Hematopoietic multipotent progenitor cell (in vitro differentiated cells): ENCODE measurements around the gene GLYATL2. TPM values are rescaled to one million over a fixed set of nuclear protein-coding genes. Genes with fewer than 3 reads are reported as not detected.

Experiments used
- DNase-seq, 3 donors: peaks; one replicate each; pipeline ENCODE4 v3.0.0-alpha.2; 2011 to 2015; ENCODE audit warnings: low read depth in 2 of 3, low spot score in 2 of 3
- total RNA-seq: library from RNA; depleted of rRNA; stranded (reverse); fragments of >200 nt; gene quantifications from one replicate; pipeline ENCODE4 v1.2.3, GENCODE V29; 2012

GLYATL2 gene
- total RNA-seq = not detected

DNA sequence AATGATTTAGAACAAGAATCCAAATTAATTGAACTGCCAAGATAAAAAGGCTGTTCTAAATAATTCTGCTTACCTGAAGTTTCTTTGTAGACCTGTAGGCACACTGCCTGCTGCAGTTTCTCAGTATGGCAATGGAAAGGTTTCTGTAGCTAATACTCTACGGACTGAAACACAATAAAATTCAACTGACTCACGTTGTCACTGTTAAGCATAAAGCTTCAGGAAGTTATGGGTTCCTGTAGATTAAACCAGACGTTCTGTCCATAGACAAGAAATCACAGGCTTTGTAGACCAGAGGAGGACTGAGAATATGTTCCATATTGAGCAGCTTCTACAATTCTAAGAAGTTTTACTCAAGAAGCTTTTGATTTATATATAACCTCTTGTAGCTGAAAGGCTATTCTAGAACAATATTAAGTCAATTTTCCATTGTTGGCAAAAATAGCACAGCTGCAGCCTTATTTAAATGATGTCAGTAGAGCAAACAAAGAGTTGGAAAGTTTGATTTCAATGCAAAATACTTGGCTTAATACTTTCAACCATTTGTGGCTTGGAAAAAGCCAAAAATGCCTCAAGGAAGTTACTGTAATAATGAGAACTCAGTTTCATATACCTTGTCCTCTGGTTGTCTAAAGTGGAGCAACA lies at the start of gene GLYATL2:
Gene GLYATL2 (minus strand): TSS at position 344 of the 645 bp plus-strand sequence. CDS start 5,092 bp downstream, outside the sequence.
- peak in 2 of 3 donors; percentile 41 to 83 for DNase-seq

- DNase-seq = no peak
These were observed 49.4 kb upstream of the GLYATL2 start for GRCh38 chr11:58893899-58894298.

DNA sequence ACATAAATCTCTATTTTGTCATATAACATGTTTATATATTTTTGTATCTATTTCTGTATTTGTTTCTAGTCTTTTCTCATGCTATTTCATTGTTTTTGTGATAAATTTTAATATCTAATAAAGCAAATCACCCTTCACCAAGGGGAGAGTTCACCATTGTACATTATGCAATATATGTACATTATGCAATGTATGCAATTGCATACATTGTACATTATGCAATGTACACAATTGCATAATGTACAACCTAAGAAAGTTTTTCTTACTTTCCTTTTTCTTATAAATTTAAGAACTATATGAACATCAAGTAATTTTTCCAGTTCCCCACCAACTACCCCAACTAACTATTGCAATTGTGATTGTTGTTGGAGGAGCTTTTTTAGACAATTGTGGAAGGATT lies 44.1 kb upstream of the GLYATL2 start:
- DNase-seq = no peak

GRCh38 chr11:58887452-58887851 lies 42.9 kb upstream of the GLYATL2 start:
- DNase-seq = no peak

DNA sequence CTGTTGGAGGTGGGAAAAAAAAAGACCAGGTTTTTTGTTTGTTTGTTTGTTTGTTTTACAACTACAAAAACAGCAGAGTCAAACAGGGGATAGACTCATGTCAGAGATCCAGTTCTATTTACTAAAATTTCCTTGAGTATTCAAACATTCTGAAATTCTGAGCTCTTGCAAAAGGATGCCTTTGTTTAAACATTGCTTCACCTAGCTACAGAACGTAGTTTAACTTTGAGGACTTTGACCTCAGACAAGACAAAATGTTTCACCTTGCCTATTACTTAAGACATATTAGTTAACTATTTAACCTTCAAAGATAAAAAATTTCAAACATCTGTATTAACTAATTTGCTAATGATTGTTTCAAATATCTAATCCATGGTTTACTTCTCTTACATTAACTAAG lies 36.1 kb upstream of the GLYATL2 start:
- no peak for DNase-seq

- no peak for DNase-seq
These were observed 35.7 kb upstream of the GLYATL2 start for GRCh38 chr11:58880166-58880565.

DNA sequence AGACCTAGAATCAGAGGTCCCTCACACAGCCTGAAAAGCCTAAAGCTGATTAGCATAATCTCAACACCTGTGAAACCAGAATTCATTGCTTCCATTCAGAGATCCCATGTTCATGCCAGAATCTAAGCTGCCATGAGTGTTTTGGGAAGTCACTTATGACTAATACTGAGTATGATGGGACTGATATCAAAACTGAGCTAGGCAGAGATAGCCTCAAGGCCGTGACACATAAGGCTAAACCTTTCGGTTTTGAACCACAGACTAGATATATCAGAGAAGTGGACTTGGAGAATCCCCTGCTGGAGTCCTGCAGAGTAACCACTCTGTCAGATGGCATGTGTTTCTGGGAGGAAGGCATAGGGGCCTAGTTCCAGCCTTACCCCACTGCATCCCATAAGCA lies 23.1 kb upstream of the GLYATL2 start:
- DNase-seq = no peak

GRCh38 chr11:58866788-58867187 lies 22.3 kb upstream of the GLYATL2 start:
- no peak for DNase-seq

- DNase-seq = no peak
These were observed 19.8 kb upstream of the GLYATL2 start for GRCh38 chr11:58864335-58864734.

GRCh38 chr11:58863697-58864096 lies 19.2 kb upstream of the GLYATL2 start:
- DNase-seq = no peak

DNA sequence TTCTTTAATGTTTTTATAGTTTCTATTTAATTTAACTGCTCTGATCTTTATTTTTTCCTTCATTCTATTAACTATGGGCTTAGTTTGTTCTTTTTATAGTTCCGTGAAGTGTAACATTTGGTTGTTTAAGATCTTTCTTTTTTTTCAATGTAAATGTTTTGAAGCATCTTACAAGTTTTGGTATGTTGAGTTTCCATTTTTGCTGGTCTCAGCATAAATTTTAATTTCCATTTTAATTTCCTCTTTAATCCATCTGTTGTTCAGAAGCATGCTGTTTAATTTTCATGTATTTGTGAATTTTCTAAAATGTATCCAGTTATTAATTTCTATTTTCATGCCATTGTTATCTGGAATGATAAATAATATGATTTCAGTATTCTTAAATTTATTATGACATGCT lies 17.0 kb upstream of the GLYATL2 start:
- no peak for DNase-seq

GRCh38 chr11:58856806-58857205 lies 12.3 kb upstream of the GLYATL2 start:
- no peak for DNase-seq

GRCh38 chr11:58845386-58845785 lies 882 bp upstream of the GLYATL2 start:
- DNase-seq = peak in 2 of 3 donors; percentile 17 to 45

GRCh38 chr11:58837707-58838388 lies 6.7 kb downstream of the GLYATL2 start:
- no peak for DNase-seq

DNA sequence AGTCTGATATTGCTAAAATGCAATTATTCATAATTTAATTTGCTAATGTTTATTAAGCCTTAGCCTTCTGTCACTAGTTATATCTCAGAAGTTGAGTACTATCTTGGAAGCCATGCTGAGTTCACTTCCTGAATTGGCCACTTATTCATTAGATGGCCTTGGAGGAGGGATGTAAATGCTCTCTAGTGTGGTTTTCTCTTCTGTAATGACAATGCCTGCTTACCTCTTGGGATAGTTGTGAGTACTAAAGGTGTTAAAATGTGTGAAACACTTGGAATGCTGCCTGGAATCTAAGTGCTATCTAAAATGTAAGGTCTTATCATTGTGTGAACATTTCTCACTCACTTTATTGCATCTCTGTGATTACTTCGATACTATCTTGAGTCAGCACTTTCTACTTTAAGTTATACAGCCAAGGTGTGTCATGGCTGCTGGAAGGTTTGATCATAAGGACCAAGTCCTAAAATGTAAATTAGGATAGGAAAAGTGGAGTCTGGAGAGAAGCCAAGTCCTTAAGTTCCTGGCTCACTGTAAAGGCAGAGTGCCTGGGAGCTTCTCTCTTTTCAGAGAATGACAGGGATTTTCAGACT lies 12.4 kb downstream of the GLYATL2 start:
- peak in 2 of 3 donors; percentile 8 to 40 for DNase-seq

DNA sequence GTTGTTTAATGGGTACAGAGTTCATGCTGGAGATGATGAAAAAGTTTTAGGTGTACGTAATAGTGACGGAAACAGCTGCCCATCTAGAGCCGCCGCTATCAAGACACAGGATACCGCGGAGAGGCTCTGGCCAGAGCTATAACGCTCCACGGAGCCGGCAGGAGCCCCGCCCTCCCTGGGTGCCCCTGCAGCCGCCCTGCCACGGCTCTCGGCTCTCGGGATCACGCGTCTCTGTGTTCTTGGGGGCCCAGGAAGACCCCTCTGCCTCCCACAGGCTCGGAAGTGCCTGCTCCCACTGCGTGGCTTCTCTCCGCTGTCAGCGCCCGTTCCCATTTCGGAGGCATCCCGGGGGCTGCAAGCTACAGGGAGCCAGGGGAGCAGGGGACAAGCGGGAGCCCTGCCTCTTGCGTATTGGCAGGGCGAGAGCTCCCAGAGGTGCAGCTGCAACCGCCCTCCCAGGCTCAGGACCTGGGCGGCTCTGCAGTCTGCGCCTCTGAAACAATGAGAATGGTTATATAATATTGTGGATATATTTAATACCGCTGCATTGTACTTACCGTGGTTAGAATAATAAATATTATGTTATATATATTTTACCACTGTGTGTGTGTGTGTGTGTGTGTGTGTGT lies 13.7 kb downstream of the GLYATL2 start:
- DNase-seq = peak in 1 of 3 donors; percentile 32

DNA sequence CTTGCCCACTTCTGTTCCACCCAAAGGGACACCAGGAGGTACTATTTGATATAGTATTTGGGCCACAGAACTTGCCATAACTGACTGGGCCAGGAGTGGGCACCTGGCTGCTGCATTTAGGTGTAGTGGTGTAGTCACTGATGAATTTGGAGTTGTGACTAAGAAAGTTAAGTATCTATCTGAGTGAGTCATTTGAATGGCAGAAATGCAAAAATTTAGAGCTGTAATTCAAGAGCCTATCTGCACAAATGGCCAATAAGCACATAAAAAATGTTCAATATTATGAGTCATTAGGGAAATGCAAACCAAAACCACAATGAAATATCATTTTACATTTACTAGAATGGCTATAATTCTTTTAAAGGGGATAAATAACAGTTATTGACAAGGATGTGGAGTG lies 14.7 kb downstream of the GLYATL2 start:
- peak in 2 of 3 donors; percentile 27 to 57 for DNase-seq

- peak in 1 of 3 donors; percentile 6 for DNase-seq
These were observed 30.8 kb downstream of the GLYATL2 start for GRCh38 chr11:58813693-58814092.

DNA sequence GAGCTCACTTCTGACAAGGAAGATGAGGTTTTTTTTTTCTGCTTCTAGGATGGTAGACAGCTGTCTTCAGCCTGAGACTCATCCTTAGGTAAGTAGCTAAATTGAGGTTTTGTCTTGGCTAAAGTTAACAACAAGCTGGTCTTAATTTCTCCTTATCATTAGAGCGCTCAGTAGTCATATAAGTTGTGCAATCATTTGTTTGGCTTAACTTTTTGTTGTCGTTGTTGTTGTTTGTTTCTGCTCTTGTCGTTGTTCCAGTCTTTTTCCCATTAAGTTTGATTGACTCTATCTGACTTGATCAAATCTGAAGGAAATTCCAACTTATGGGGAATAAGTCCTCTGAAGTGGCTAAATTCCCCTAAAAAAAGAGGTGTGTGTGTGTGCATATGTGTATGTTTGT lies 33.0 kb downstream of the GLYATL2 start:
- DNase-seq = no peak

DNA sequence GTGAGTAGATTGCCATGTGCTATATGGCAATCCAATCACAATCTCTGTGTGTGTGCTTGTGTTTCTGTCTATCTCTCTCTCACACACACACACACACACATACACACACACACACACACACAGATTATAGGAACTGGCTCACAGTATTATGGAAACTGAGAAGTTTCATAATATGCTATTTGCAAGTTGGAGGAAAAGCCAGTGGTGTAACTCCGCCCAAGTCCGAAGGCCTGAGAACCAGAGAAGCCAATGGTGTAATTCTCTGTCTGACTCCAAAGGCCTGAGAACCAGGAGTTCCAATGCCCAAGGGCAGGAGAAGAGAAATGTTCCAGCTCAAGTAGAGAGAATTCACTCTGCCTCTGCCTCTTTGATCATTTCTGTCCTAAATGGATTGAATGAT lies 37.2 kb downstream of the GLYATL2 start:
- DNase-seq = no peak

- DNase-seq = no peak
These were observed 39.4 kb downstream of the GLYATL2 start for GRCh38 chr11:58805065-58805464.
